Daoy (cell line): Measurements from ENCODE around the gene GET3. TPM values are rescaled to one million over a fixed set of nuclear protein-coding genes. Genes with fewer than 3 reads are reported as not detected.
"Not testable (repeated sequence)": the region's sequence is repeated elsewhere in the genome, so short reads cannot be mapped to it uniquely, and the experiment has no call there.

Source experiments
- DNase-seq: peaks from one replicate; pipeline ENCODE4 v3.0.0-alpha.2; 2015; ENCODE audit warnings: low read depth
- total RNA-seq: library from RNA; depleted of rRNA; stranded (reverse); fragments of >200 nt; shearing (Covaris generic); gene quantifications from 2 replicates; pipeline ENCODE4 v1.2.3, GENCODE V29; 2014; rRNA removed

GET3 gene
- 78.9 and 111 TPM in 2 replicates for total RNA-seq

GRCh38 chr19:12736995-12737834 lies at the start of gene GET3:
TSS of gene GET3 (plus strand) at chr19:12737497. CDS start at chr19:12737506, 9 bp downstream.
- peak; percentile 99 for DNase-seq

GRCh38 chr19:12689012-12689411 lies 48.3 kb upstream of the GET3 start:
- DNase-seq: no peak

- no peak for DNase-seq
These were observed 47.6 kb upstream of the GET3 start for GRCh38 chr19:12689581-12690216.

- no peak for DNase-seq
These were observed 44.3 kb upstream of the GET3 start for GRCh38 chr19:12692960-12693359.

GRCh38 chr19:12694641-12695040 lies 42.7 kb upstream of the GET3 start:
- no peak for DNase-seq

- no peak for DNase-seq
These were observed 42.2 kb upstream of the GET3 start for GRCh38 chr19:12695096-12695495.

- DNase-seq: no peak
These were observed 41.8 kb upstream of the GET3 start for GRCh38 chr19:12695514-12695913.

GRCh38 chr19:12695997-12696365 lies 41.3 kb upstream of the GET3 start:
- no peak for DNase-seq

GRCh38 chr19:12696366-12697335 lies 40.6 kb upstream of the GET3 start, which contains the start of gene FBXW9:
TSS of gene FBXW9 (minus strand) at chr19:12696631. CDS start at chr19:12696581, 50 bp downstream.
- DNase-seq: peak; percentile 97

GRCh38 chr19:12697425-12697824 lies 39.9 kb upstream of the GET3 start:
- DNase-seq: not testable (repeated sequence)

GRCh38 chr19:12698138-12698537 lies 39.2 kb upstream of the GET3 start:
- DNase-seq: no peak

- no peak for DNase-seq
These were observed 35.6 kb upstream of the GET3 start for GRCh38 chr19:12701596-12702282.

GRCh38 chr19:12703046-12703445 lies 34.3 kb upstream of the GET3 start:
- DNase-seq: peak; percentile 51

- DNase-seq: no peak
These were observed 32.1 kb upstream of the GET3 start for GRCh38 chr19:12705169-12705568.

- DNase-seq: no peak
These were observed 31.5 kb upstream of the GET3 start for GRCh38 chr19:12705654-12706331.

GRCh38 chr19:12706332-12706718 lies 31.0 kb upstream of the GET3 start:
- DNase-seq: no peak

- DNase-seq: no peak
These were observed 28.7 kb upstream of the GET3 start for GRCh38 chr19:12708641-12709040.

GRCh38 chr19:12711187-12711586 lies 26.1 kb upstream of the GET3 start:
- no peak for DNase-seq

- DNase-seq: not testable (repeated sequence)
These were observed 25.2 kb upstream of the GET3 start for GRCh38 chr19:12712077-12712476.

GRCh38 chr19:12713304-12713703 lies 24.0 kb upstream of the GET3 start:
- not testable (repeated sequence) for DNase-seq

- DNase-seq: no peak
These were observed 22.2 kb upstream of the GET3 start for GRCh38 chr19:12715102-12715501.
